GM12891 (cell line): ENCODE data around the gene SLC35C1.
"Not testable (repeated sequence)": the region's sequence is repeated elsewhere in the genome, so short reads cannot be mapped to it uniquely, and the experiment has no call there.

Experiments
- DNase-seq: peaks from one replicate; pipeline ENCODE4 v3.0.0; 2011; ENCODE audit warnings: low spot score; ENCODE audit not compliant: insufficient read length
- FAIRE-seq: peaks from 2 replicates; lab custom pipeline; 2011; peaks lifted over from hg19 to GRCh38; lab: Jason Lieb, UNC
- PAX5 ChIP-seq: IDR thresholded peaks from 2 replicates; pipeline ENCODE4 v1.6.1; 2011; ENCODE audit warnings: low read length, moderate library complexity, mild to moderate bottlenecking; ENCODE audit not compliant: insufficient read depth, severe bottlenecking
- POLR2A ChIP-seq: IDR thresholded peaks from 2 replicates; pipeline ENCODE4 v1.6.1; 2011; ENCODE audit warnings: low read depth, low read length, control low read depth
- POLR2AphosphoS5 ChIP-seq: IDR thresholded peaks from 2 replicates; pipeline ENCODE4 v1.6.1; 2011; ENCODE audit warnings: low read depth, low read length, control low read depth
- POU2F2 ChIP-seq: IDR thresholded peaks from 2 replicates; pipeline ENCODE4 v1.6.1; 2011; ENCODE audit warnings: low read depth, mild to moderate bottlenecking, control low read depth, low read length, moderate library complexity
- SPI1 ChIP-seq: IDR thresholded peaks from 2 replicates; pipeline ENCODE4 v1.6.1; 2011; ENCODE audit warnings: low read depth, low read length, control low read depth
- TAF1 ChIP-seq: IDR thresholded peaks from 2 replicates; pipeline ENCODE4 v1.6.1; 2011; ENCODE audit warnings: low read depth, low read length, control low read depth

SLC35C1 gene

DNA sequence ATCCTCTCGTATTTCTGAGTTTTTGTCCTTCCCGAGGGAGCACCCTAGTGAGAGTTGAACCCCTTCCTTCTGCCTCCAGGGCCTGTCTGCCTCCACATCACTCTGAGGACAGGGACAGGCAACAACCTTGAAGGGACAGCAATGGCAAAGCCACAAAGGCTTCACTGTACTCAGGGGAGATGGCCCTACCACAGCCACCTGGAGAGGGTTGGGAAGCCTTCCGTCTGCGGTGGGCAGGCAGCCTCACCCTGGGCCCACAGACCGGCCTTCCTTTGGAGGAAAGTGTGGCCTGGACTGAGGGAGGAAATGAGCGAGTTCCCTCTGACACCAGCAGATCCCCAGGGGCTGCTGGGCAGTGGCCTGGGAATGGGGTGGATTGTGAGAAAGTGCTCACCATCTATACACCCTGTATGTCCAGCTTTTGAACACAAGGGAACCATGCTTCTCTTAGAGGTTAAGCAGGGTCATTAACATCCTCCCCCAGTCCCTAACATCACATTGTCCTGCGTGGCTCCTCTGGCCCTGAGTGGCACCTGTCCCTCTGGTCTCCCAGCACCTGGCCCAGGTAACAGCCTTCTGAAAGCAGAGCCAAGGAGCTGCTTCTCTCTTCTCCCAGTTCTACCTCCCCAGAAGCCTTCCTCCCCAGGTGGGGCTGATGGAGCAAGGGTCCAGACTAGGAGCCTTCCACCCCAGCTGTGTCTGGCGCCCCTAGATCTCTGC is 6.8 kb downstream of the SLC35C1 start:
- FAIRE-seq = no peak
- TF ChIP-seq POU2F2 = no peak
- TF ChIP-seq TAF1 = no peak
- TF ChIP-seq POLR2A = no peak
- TF ChIP-seq POLR2AphosphoS5 = no peak
- no peak for TF ChIP-seq PAX5
- TF ChIP-seq SPI1 = no peak
- DNase-seq = no peak

DNA sequence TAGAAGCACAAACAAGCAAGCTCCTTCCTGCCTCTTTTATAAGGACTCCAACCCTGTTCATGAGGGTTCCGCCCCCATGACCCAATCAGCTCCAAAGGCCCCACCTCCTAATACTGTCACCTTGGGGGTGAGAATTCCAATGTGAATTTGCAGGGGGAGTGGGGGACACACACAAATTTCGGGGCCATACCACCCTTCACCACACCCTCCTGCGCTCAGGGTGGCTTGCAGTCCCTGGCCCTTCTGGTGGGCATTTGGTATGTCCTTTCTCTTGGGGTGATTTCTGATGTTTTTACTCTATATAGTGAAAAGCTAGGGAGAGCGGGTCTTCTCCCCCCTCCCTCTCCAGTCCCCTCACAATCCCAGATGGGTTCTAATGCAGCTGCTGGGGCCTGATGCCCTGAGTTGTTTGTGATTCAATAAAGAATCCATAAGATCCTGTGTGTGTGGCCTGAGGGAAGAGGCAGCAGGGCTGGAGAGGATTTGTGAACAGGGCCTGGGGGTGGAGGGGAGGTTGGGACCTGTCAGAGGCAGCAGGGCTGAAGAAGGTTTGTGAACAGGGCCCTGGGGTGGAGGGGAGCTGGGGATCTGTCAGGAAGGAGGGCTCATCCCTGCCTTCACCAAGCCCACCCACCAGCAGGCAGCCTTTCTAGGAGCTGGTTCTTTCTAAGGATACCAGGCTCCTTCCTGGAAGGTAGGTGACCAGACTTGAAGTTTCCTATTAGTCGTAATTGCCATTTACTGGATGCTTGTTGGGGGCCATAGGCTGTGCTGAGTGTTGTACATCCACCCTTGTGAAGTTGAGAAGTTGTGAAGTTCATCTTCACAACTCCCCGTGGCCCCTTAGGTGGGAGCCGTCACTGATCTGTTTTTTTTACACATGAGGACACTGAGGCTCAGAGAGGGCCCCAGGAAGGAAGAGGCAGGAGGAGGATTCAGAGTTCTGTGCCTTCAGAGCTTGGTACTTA is 7.9 kb downstream of the SLC35C1 start:
- TF ChIP-seq POLR2AphosphoS5 = no peak
- TF ChIP-seq SPI1 = no peak
- no peak for TF ChIP-seq PAX5
- no peak for TF ChIP-seq TAF1
- TF ChIP-seq POU2F2 = no peak
- TF ChIP-seq POLR2A = no peak
- no peak for FAIRE-seq
- DNase-seq = no peak

DNA sequence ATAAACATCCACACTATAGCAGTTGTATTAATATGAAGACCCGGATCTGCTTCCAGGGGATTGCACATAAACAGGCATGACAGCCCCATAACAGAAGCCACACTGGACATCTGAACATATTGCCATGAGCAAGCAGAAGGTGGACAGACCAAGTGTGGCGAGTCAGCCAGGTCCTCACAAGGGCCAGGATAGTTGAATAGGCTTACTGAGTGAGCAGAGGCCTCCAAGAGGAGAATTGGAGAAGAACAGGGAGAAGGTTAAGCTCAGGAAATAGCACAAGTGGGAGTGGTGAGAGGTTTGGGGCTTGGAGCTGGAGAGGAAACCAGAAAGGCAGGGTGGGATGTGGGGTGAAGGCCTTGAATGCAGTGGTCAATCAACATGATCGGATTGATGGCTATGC is 10.8 kb downstream of the SLC35C1 start:
- FAIRE-seq (no peak), DNase-seq (no peak)
- no peak for TF ChIP-seq SPI1
- TF ChIP-seq PAX5 = no peak
- no peak for TF ChIP-seq POLR2A
- no peak for TF ChIP-seq TAF1
- TF ChIP-seq POLR2AphosphoS5 = no peak
- TF ChIP-seq POU2F2 = no peak

DNA sequence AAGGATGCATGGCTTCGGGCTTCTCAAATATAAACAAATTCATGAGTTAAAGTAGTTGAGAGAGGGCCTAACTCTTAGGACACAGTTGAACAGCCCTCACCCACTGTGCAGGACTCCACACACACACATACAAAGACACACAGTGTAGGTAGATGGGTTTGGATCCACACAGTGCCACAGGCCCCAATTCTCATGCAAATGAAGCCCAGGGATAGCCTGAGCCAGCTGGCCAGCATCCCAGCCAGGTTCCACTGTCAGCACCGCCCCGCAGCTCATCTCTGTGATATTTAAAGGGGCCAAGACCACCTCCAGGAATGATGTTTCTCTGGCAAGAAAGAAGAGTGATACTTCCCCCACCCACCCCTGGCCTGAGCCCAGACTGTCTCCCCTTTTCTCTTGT is 11.7 kb downstream of the SLC35C1 start:
- DNase-seq (no peak), FAIRE-seq (no peak)
- TF ChIP-seq POLR2A = no peak
- TF ChIP-seq TAF1 = no peak
- TF ChIP-seq PAX5 = no peak
- TF ChIP-seq POU2F2 = no peak
- no peak for TF ChIP-seq SPI1
- TF ChIP-seq POLR2AphosphoS5 = no peak

DNA sequence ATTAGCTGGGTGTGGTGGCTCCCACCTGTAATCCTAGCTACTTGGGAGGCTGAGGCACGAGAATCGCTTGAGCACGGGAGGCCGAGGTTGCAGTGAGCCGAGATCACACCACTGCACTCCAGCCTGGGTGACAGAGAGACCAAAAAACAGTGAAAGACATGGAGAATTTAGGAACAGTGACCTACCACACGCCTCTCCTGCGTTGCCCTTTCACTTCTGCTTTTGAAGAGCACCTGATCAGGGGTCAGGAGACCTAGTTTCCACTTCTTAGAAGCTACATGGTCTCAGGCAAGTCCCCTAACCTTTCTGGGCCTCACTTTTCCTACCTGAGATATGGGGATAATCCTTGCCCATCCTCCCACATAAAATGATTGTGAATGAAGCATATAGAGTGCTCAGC is 12.2 kb downstream of the SLC35C1 start:
- TF ChIP-seq PAX5 (no peak), POLR2A (no peak), POU2F2 (no peak), POLR2AphosphoS5 (no peak), TAF1 (no peak), SPI1 (peak; percentile 97)
- peak; percentile 53 for DNase-seq
- FAIRE-seq = peak; percentile 80

DNA sequence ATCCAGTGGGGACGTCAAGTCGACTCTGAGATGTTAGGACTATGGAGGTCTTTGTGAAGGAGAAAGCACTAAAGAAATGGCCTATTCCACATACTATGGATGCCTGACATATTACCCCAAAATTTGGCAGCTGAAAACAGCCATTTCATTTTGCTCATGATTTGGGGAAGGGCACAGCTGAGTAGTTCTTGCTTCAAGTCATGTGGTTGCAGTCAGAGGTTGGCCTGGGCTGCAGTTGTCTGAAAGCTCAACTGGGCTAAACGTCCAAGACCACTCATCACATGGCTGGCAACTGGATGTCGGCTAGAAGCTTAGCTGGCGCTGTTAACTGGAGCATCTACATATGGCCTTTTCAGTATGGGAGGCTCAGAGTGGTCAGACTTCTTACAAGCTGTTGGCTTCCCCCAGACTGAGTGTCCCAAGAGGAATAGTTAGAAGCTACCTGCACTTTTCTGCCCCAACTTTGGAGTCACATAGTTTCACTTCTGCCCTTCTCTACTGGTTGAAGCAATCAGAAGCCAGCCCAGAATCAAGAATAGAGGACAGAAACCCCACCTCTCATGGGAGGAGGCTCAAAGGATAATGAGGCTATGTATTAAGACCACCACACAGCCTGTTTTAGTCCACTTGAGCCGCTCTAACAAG is 14.1 kb downstream of the SLC35C1 start:
- no peak for DNase-seq
- peak; percentile 66 for FAIRE-seq

DNA sequence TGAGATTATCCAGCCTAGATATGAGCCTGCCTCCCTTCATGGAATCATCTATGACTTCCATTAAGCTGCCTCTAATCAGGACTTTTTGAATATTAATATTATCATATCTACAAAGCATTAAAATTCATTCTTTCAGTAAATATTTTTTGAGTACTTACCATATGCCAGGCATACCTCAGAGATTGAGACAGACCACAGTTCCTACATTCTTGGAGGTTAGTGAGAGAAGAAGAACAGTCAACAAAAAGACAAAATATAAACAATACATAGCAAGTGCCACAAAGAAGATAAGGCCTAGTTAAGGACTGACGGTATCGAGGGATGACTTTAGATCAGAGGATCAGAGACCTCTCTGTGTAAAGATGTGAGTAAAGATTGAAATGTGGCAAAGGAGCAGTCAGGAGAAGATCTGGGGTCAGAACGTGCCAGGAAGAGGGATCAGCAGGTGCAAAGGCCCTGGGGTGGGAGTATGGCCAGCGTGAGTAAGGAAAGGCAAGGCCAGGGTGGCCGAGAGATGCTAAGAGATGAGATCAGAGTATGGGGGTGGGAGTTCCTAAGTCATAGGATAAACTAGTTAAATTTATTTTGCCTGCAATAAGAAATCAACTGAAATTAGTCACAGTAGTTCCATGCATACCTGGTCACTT is 15.4 kb downstream of the SLC35C1 start:
- no peak for FAIRE-seq
- no peak for DNase-seq
- no peak for TF ChIP-seq SPI1
- no peak for TF ChIP-seq POLR2AphosphoS5
- no peak for TF ChIP-seq PAX5
- TF ChIP-seq TAF1 = no peak
- no peak for TF ChIP-seq POLR2A
- TF ChIP-seq POU2F2 = no peak

More for the DNA sequence above, 14.1 kb downstream of the SLC35C1 start:
- TF ChIP-seq POLR2A (no peak), SPI1 (peak; percentile 61)

DNA sequence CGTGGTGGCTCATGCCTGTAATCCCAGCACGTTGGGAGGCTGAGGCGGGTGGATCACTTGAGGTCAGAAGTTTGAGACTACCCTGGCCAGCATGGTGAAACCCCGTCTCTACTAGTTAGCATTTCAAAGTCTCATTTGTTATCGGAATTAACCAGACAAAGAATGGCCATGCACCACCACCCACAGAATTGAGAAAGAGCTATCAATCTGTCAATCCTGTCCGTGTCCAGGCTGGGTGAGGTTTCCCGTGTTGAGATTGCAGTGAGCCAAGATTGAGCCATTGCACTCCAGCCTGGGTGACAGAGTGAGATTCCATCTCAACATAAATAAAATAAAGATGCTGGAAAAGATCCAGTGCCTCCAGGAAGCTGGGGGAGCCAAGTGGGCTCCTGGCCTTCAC is 21.5 kb downstream of the SLC35C1 start:
- not testable (repeated sequence) for DNase-seq
- FAIRE-seq = peak; percentile 100

DNA sequence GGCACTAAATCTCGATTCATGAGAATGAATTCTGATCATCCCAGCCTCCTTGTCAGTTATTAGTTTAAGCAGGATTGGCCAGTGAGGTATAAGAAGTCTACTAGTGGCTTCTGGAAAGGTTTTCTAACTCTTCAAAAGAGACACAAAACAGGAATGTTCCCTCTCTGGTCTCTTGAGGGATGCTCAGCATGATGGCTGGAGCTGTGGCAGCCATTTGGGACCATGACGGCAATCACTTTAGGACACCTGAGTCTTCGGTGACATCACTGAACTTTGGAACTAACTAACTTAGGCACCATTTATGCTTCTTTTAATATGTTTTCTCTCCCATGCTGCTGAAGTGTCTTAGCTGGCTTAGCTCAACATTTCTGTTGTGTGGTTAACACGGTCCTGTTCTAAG is 22.2 kb downstream of the SLC35C1 start:
- no peak for DNase-seq
- no peak for FAIRE-seq
- TF ChIP-seq PAX5 (no peak), POLR2AphosphoS5 (no peak), POLR2A (no peak), POU2F2 (no peak), SPI1 (no peak), TAF1 (no peak)
